OCI-LY1 (cell line): ENCODE data around the gene LIMS1.
"Not testable (repeated sequence)": the region's sequence is repeated elsewhere in the genome, so short reads cannot be mapped to it uniquely, and the experiment has no call there.

Experiments
- CTCF ChIP-seq: fragments of 200-600 bp; sonication (generic), shearing (Covaris generic); IDR thresholded peaks from 2 replicates; pipeline ENCODE4 v1.5.1; 2017; ENCODE audit warnings: mild to moderate bottlenecking, antibody characterized with exemption, low read length, moderate library complexity, mixed read lengths
- EZH2 ChIP-seq: fragments of 200-600 bp; sonication (generic), shearing (Covaris generic); IDR thresholded peaks from 2 replicates; pipeline ENCODE4 v1.8.0; 2017; ENCODE audit warnings: borderline replicate concordance, mixed run types, mild to moderate bottlenecking, antibody characterized with exemption, low read length, moderate library complexity, mixed read lengths

- not testable (repeated sequence) for TF ChIP-seq CTCF, EZH2
These were observed 124.3 kb downstream of the LIMS1 start for GRCh38 chr2:108658553-108658952.
